ENCODE results near the gene CXorf66.
"Not testable (repeated sequence)": the region's sequence is repeated elsewhere in the genome, so short reads cannot be mapped to it uniquely, and the experiment has no call there.

CXorf66 gene

GRCh38 chrX:139933904-139934303 lies 31.4 kb downstream of the CXorf66 start:
- ATAC-seq (replicated peaks), result no peak
- Mint-ChIP-seq H3K4me3 (peak overlapping the region; percentile 82 to 92), H3K4me1 (ENCODE audit: low read depth in 2 of 2) (peaks cover 3 to 17% of the 10 kb centered on the region in 2 donors), H3K27me3 (no peaks in the 10 kb centered on the region), H3K27ac (peak overlapping the region in 1 of 2 donors; percentile 92), H3K36me3 (ENCODE audit: insufficient read depth) (peaks cover 8% of the 10 kb centered on the region), H3K9me3 (no peaks in the 10 kb centered on the region)
- no peak for DNase-seq

DNA sequence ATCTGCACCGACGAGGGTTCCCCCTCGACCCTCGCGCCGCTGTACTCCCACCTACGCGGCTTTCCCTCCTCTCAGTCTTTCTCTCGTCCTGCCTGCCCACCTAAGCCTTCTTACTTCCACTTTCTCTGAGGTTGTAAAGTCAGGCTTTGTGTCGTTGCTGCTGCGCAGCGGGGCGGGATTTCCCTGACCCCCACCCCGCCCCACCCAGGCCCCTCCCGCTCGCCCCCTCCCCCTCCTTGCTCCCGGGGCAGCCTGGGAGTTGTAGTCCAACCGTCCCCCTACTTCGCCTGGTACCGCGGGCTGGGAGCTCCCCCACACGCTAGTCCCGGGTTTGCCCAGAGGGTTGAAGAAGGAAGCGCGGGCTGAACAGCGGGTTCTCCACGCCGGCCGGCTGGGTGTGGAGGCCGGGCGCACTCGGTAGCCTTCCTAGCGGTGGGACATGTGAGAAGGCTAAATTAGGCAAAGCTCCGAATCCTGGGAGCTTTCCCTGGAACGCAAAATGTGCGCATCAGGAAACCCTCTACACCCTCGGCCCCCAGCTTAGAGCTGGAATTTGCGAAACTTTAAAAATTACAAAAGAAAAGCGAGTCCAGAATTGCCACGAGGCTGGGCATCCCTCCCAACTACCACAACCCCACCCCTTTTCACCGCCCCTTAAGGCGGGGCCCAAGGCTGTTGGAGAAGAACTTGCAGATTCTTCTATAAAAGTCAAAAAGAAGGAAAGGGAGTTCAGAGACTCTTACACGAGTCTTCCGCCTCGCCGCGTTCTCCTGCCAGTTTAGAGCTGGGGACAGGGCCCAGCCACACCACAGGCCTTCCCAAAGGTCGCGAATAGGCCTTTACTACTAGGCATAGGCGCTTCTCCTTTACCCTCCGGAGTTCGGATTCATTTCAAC lies 32.2 kb downstream of the CXorf66 start, which contains the start of gene ATP11C:
TSS of gene ATP11C (minus strand) at position 153 of the 896 bp plus-strand sequence. CDS start 1,011 bp downstream, outside the sequence.
- peak; percentile 70 to 75 (median 73) for DNase-seq
- peak; percentile 77 for ATAC-seq (replicated peaks)
- H3K9me3 Mint-ChIP-seq, result no peaks in the 10 kb centered on the region
- H3K4me3 Mint-ChIP-seq, result peak within 1 kb of the TSS; percentile 82 to 92
- no peaks in the 10 kb centered on the region for H3K27me3 Mint-ChIP-seq
- peaks cover 3 to 18% of the 10 kb centered on the region in 2 donors for H3K4me1 Mint-ChIP-seq (ENCODE audit: low read depth in 2 of 2)
- peak within 1 kb of the TSS; percentile 92 to 93 for H3K27ac Mint-ChIP-seq
- peaks cover 8% of the 10 kb centered on the region for H3K36me3 Mint-ChIP-seq (ENCODE audit: insufficient read depth)

GRCh38 chrX:139932073-139932900 lies 33.0 kb downstream of the CXorf66 start:
- DNase-seq (peak; percentile 30 to 40 (median 31)), ATAC-seq (replicated peaks) (peak; percentile 47)
- peaks cover 8% of the 10 kb centered on the region for H3K36me3 Mint-ChIP-seq (ENCODE audit: insufficient read depth)
- no peaks in the 10 kb centered on the region for H3K27me3 Mint-ChIP-seq
- no peaks in the 10 kb centered on the region for H3K9me3 Mint-ChIP-seq
- peak overlapping the region; percentile 92 to 93 for H3K27ac Mint-ChIP-seq
- H3K4me1 Mint-ChIP-seq (ENCODE audit: low read depth in 2 of 2), result peaks cover 3 to 18% of the 10 kb centered on the region in 2 donors
- H3K4me3 Mint-ChIP-seq, result peak overlapping the region; percentile 82 to 92

DNA sequence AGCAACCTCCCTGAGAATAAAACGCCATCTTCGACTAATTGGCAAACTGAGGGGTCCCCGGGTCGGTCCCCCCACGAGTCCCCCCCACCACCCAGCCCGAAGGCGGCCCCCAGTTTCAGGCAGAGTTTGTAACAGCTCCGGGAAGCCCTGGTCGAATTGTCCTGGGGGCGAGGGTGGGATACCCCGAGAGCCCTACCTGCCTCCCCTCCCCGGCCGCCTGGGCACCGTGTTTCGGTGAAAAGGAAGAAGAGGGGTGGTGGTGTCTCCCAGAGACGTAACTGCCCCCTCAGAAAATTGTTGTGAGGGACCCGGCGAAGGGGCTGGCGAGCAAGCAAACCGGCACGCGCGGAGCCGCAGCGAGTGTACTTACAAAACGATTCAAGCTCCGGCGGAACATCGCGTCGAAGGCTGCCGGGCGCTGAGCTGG lies 33.7 kb downstream of the CXorf66 start:
- Mint-ChIP-seq H3K9me3 (no peaks in the 10 kb centered on the region), H3K36me3 (ENCODE audit: insufficient read depth) (peaks cover 8% of the 10 kb centered on the region), H3K27me3 (no peaks in the 10 kb centered on the region), H3K27ac (peak overlapping the region; percentile 77 to 93), H3K4me1 (ENCODE audit: low read depth in 2 of 2) (peaks cover 3 to 18% of the 10 kb centered on the region in 2 donors), H3K4me3 (peak overlapping the region; percentile 82 to 92)
- ATAC-seq (replicated peaks), result no peak
- DNase-seq, result no peak

DNA sequence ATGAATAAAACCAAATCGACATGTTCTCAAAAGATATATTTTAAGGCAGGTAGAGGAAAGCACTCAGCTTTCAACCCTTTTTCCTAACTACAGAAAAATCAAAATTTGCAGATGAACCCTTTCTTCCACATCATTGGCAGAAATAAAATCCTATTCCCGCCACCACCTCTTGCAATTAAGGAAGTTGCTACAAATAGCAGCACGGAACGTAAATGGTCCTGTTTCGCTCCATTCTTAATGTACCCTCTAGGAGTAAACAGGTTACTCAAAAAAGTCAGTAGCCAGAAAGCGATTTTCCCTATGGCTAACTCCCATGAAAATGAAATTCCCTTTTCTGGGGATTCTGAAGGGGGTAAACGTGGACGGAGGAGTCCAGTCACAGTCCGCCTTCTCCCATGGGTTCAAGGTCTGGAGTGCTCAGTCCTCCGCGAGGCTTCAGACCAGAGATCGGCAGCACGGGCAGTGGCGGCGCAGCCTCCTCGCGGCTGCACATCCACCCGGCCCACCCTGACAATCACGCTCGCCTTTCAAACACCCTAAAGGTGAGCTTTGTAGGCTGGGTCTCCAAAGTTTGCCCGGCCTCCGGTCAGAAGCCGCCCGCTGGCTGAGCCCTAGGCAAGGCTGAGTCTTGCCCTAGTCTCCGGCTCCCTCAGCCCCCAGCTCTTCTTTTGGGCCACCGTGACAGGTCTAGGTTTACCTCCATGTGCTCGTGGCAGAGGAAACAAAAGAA lies 34.2 kb downstream of the CXorf66 start:
- peaks cover 8% of the 10 kb centered on the region for H3K36me3 Mint-ChIP-seq (ENCODE audit: insufficient read depth)
- no peaks in the 10 kb centered on the region for H3K27me3 Mint-ChIP-seq
- H3K4me1 Mint-ChIP-seq (ENCODE audit: low read depth in 2 of 2), result peaks cover 3 to 18% of the 10 kb centered on the region in 2 donors
- H3K27ac Mint-ChIP-seq, result peak overlapping the region; percentile 77 to 93
- ATAC-seq (replicated peaks) (no peak), DNase-seq (peak in 1 of 3 experiments; percentile 2)
- H3K9me3 Mint-ChIP-seq, result no peaks in the 10 kb centered on the region
- H3K4me3 Mint-ChIP-seq, result peak overlapping the region; percentile 82 to 92

DNA sequence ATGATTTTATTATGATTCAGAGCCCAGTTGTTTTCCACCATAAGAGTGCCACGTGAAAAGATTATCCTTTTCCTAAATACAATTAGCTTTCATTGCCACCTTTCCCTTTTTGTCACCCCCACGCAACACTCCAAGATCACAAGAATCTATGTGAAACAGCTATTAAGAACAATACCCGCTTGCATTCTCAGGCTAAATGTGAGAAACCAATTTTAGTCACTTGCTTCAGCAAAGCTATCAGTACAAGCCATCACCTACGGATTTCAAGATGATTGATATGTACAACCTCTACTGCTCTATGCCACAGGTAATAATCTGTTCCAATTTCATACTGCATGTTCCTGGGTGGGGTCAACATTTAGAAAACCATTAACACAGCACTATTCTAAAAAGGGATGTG lies 34.9 kb downstream of the CXorf66 start:
- Mint-ChIP-seq H3K9me3 (no peaks in the 10 kb centered on the region), H3K27ac (no peak overlapping the region)

GRCh38 chrX:139929876-139930275 lies 35.4 kb downstream of the CXorf66 start:
- Mint-ChIP-seq H3K4me1 (ENCODE audit: low read depth in 2 of 2) (peaks cover 8 to 26% of the 10 kb centered on the region in 2 donors), H3K9me3 (no peaks in the 10 kb centered on the region), H3K27me3 (no peaks in the 10 kb centered on the region), H3K36me3 (ENCODE audit: insufficient read depth) (peaks cover 8% of the 10 kb centered on the region), H3K27ac (no peak overlapping the region), H3K4me3 (peak overlapping the region in 1 of 2 donors; percentile 92)
- ATAC-seq (replicated peaks), result no peak
- no peak for DNase-seq

More for the DNA sequence above, 34.9 kb downstream of the CXorf66 start:
- Mint-ChIP-seq H3K27me3 (no peaks in the 10 kb centered on the region), H3K4me1 (ENCODE audit: low read depth in 2 of 2) (peaks cover 8 to 24% of the 10 kb centered on the region in 2 donors), H3K36me3 (ENCODE audit: insufficient read depth) (peaks cover 8% of the 10 kb centered on the region), H3K4me3 (peak overlapping the region; percentile 82 to 92)
- DNase-seq (no peak), ATAC-seq (replicated peaks) (no peak)

GRCh38 chrX:139924696-139925095 lies 40.6 kb downstream of the CXorf66 start:
- H3K27ac Mint-ChIP-seq, result no peak overlapping the region
- no peaks in the 10 kb centered on the region for H3K27me3 Mint-ChIP-seq
- H3K4me3 Mint-ChIP-seq, result no peak overlapping the region
- DNase-seq (no peak), ATAC-seq (replicated peaks) (no peak)
- H3K9me3 Mint-ChIP-seq, result no peaks in the 10 kb centered on the region
- peaks cover 12 to 17% of the 10 kb centered on the region in 2 donors for H3K4me1 Mint-ChIP-seq (ENCODE audit: low read depth in 2 of 2)
- peaks cover 6% of the 10 kb centered on the region for H3K36me3 Mint-ChIP-seq (ENCODE audit: insufficient read depth)

DNA sequence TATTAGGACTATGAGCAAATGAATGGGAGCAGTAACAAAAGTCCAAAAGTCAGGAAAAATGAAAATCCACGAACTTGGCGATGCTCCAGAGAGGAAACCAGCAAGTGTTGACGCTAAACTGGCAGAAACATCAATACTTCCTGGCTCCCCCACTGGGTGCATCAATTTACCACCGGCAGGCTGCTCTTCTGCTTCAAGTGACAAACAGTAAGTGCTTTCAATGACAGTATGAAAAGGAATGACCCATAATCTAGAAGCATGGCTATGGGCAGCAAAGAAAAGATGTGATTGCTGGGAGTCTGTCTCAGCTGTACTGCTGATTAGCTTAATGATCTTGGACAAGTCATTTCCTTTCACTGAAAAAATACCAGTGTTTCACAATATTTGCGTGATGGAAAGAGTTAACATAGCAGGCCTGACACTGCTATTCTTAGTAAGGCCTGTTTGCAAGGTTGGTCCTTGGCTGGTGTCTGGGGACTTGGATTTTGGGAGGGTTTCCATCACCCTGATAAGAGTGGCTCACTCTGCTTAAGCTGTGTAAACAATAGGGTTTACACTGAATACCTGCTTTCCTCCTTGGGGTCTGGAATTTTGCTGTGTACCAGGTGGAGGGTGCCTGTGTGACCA lies 41.1 kb downstream of the CXorf66 start:
- no peaks in the 10 kb centered on the region for H3K27me3 Mint-ChIP-seq
- DNase-seq, result no peak
- no peak overlapping the region for H3K27ac Mint-ChIP-seq
- peaks cover 12 to 17% of the 10 kb centered on the region in 2 donors for H3K4me1 Mint-ChIP-seq (ENCODE audit: low read depth in 2 of 2)
- peaks cover 6% of the 10 kb centered on the region for H3K36me3 Mint-ChIP-seq (ENCODE audit: insufficient read depth)
- ATAC-seq (replicated peaks), result no peak
- no peaks in the 10 kb centered on the region for H3K9me3 Mint-ChIP-seq
- no peak overlapping the region for H3K4me3 Mint-ChIP-seq

GRCh38 chrX:139921142-139921541 lies 44.2 kb downstream of the CXorf66 start:
- H3K27me3 Mint-ChIP-seq; H3K9me3 Mint-ChIP-seq; DNase-seq; H3K36me3 Mint-ChIP-seq (ENCODE audit: insufficient read depth); H3K4me3 Mint-ChIP-seq; ATAC-seq (replicated peaks): not testable (repeated sequence)
- Mint-ChIP-seq H3K4me1 (ENCODE audit: low read depth in 2 of 2) (peaks cover 14 to 15% of the 10 kb centered on the region in 2 donors), H3K27ac (peak overlapping the region in 1 of 2 donors; percentile 64)

- no peaks in the 10 kb centered on the region for H3K9me3 Mint-ChIP-seq
- peaks cover 7 to 10% of the 10 kb centered on the region in 2 donors for H3K4me1 Mint-ChIP-seq (ENCODE audit: low read depth in 2 of 2)
- peak overlapping the region in 1 of 2 donors; percentile 64 for H3K27ac Mint-ChIP-seq
- peaks cover 6% of the 10 kb centered on the region for H3K36me3 Mint-ChIP-seq (ENCODE audit: insufficient read depth)
- no peak for DNase-seq
- no peak overlapping the region for H3K4me3 Mint-ChIP-seq
- H3K27me3 Mint-ChIP-seq, result no peaks in the 10 kb centered on the region
- ATAC-seq (replicated peaks), result no peak
These were observed 45.0 kb downstream of the CXorf66 start for GRCh38 chrX:139920316-139920715.

- peaks cover 6 to 17% of the 10 kb centered on the region in 2 donors for H3K4me1 Mint-ChIP-seq (ENCODE audit: low read depth in 2 of 2)
- H3K9me3 Mint-ChIP-seq, result no peaks in the 10 kb centered on the region
- DNase-seq (no peak), ATAC-seq (replicated peaks) (no peak)
- no peak overlapping the region for H3K4me3 Mint-ChIP-seq
- H3K36me3 Mint-ChIP-seq (ENCODE audit: insufficient read depth), result peaks cover 2% of the 10 kb centered on the region
- H3K27me3 Mint-ChIP-seq, result no peaks in the 10 kb centered on the region
- H3K27ac Mint-ChIP-seq, result no peak overlapping the region
These were observed 50.9 kb downstream of the CXorf66 start for GRCh38 chrX:139914421-139914820.

All from effector memory CD8-positive, alpha-beta T cell (primary cell).